ENCODE data around the gene HAS3. TPM values are rescaled to one million over a fixed set of nuclear protein-coding genes. Genes with fewer than 3 reads are reported as not detected.
"Not testable (repeated sequence)": the region's sequence is repeated elsewhere in the genome, so short reads cannot be mapped to it uniquely, and the experiment has no call there.

Gene HAS3
- total RNA-seq, 1 experiment from 2014 or later, result 92.5 TPM

- H3K9me2 ChIP-seq (replicated peaks; ENCODE audit: low read length); H2AFZ ChIP-seq (ENCODE audit: low read length); BruUV-seq (replicated peaks); ATAC-seq; H3K27me3 ChIP-seq (ENCODE audit: low read length); H3K4me2 ChIP-seq (ENCODE audit: low read length); DNase-seq; H3K27ac ChIP-seq (ENCODE audit: low read length); H3K9ac ChIP-seq (ENCODE audit: low read length); POLR2A ChIA-PET (ENCODE audit: unreplicated experiment); H4K20me1 ChIP-seq (ENCODE audit: low read length); H3K36me3 ChIP-seq (ENCODE audit: low read depth, low read length); H3K4me3 ChIP-seq (ENCODE audit: low read length); H3F3A ChIP-seq (ENCODE audit: low read length, unreplicated experiment); H3K9me3 ChIP-seq (ENCODE audit: low read length); H3K4me1 ChIP-seq (ENCODE audit: insufficient read depth, low read length): not testable (repeated sequence)
- peaks cover 43% of the 10 kb centered on the region for H3K79me2 ChIP-seq (ENCODE audit: low read length)
- CTCF ChIA-PET, result interaction anchor here (0.5 to 1.8 kb wide), 2 partner anchors 222 to 277 kb away, joined by 3 to 6 read pairs; no protein-coding TSS in a partner anchor
- intact Hi-C loops (cut with micrococcal nuclease), result loop anchor here (1.0 to 5.0 kb wide), 2 partner anchors 222 to 277 kb away; no protein-coding TSS in a partner anchor
These were observed 19.0 kb downstream of the HAS3 start for GRCh38 chr16:69124406-69124805.

DNA sequence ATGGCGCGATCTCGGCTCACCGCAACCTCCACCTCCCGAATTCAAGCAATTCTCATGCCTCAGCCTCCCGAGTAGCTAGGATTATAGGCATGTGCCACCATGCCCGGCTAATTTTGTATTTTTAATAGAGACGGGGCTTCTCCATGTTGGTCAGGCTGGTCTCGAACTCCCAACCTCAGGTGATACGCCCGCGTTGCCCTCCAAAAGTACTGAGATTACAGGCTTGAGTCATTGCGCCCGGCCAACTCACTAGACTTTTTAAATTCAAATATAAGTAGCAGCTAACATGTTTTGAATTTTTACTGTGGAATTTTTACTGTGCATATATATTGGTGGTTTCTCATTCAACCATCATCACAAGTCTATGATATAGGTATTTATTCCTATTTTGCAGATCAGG lies 19.5 kb downstream of the HAS3 start:
- CTCF ChIA-PET, result interaction anchor here (0.5 kb wide), 1 partner anchor 278 kb away, joined by 3 read pairs; no protein-coding TSS in a partner anchor
- H3K79me2 ChIP-seq (ENCODE audit: low read length), result peaks cover 49% of the 10 kb centered on the region
- H3K4me3 ChIP-seq (ENCODE audit: low read length); H3F3A ChIP-seq (ENCODE audit: low read length, unreplicated experiment); POLR2A ChIA-PET (ENCODE audit: unreplicated experiment); H3K9me3 ChIP-seq (ENCODE audit: low read length); H3K9ac ChIP-seq (ENCODE audit: low read length); H4K20me1 ChIP-seq (ENCODE audit: low read length); BruUV-seq (replicated peaks); ATAC-seq; DNase-seq; H2AFZ ChIP-seq (ENCODE audit: low read length); H3K4me2 ChIP-seq (ENCODE audit: low read length); H3K27ac ChIP-seq (ENCODE audit: low read length); H3K27me3 ChIP-seq (ENCODE audit: low read length); H3K4me1 ChIP-seq (ENCODE audit: insufficient read depth, low read length); H3K9me2 ChIP-seq (replicated peaks; ENCODE audit: low read length); H3K36me3 ChIP-seq (ENCODE audit: low read depth, low read length): not testable (repeated sequence)
- intact Hi-C loops (cut with micrococcal nuclease), result loop anchor here (1.0 to 5.0 kb wide), 2 partner anchors 223 to 278 kb away; no protein-coding TSS in a partner anchor

DNA sequence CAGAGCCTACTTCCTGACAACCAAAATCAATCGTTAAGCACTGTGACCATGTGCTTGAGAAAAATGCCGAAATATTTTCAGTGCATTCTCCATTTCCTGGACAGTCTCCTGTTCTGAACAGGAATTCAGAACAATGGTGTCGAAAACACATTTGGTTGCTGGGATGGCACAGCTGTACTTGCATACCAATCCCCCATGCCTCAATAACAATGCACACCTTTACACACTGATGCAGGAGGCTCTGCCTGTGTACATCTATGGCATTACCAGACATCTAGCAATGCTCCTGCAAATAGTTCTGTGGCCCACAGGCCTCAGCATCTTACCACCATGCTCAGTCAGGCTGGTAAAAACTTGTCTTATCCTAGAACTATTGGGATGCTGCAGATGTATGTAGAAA lies 20.8 kb downstream of the HAS3 start:
- POLR2A ChIA-PET (ENCODE audit: unreplicated experiment), result no interaction called here
- Histone ChIP-seq H4K20me1 (ENCODE audit: low read length) (no peaks in the 10 kb centered on the region), H3K79me2 (ENCODE audit: low read length) (peaks cover 61% of the 10 kb centered on the region), H3K4me2 (ENCODE audit: low read length) (no peak overlapping the region), H3K9ac (ENCODE audit: low read length) (no peak overlapping the region), H3F3A (ENCODE audit: low read length, unreplicated experiment) (no peaks in the 10 kb centered on the region), H3K27me3 (ENCODE audit: low read length) (no peaks in the 10 kb centered on the region), H3K27ac (ENCODE audit: low read length) (no peak overlapping the region), H3K4me1 (ENCODE audit: insufficient read depth, low read length) (peaks cover 5% of the 10 kb centered on the region; the same call in 1 of the 2 replicates), H3K36me3 (ENCODE audit: low read depth, low read length) (peaks cover 3% of the 10 kb centered on the region; the same call in 1 of the 2 replicates), H3K9me2 (replicated peaks; ENCODE audit: low read length) (no peaks in the 10 kb centered on the region), H3K4me3 (ENCODE audit: low read length) (no peak overlapping the region), H2AFZ (ENCODE audit: low read length) (no peak overlapping the region), H3K9me3 (ENCODE audit: low read length) (no peaks in the 10 kb centered on the region)
- intact Hi-C loops (cut with micrococcal nuclease), result no loop called here
- no TSS peak for BruUV-seq (replicated peaks)
- TF ChIP-seq EZH2 (IDR thresholded peaks at IDR 0.05; ENCODE audit: low read length, unreplicated experiment), result no peak
- CTCF ChIA-PET, result no interaction called here
- no peak for DNase-seq
- no peak for ATAC-seq

GRCh38 chr16:69126801-69127200 lies 21.3 kb downstream of the HAS3 start:
- ATAC-seq; H3F3A ChIP-seq (ENCODE audit: low read length, unreplicated experiment); DNase-seq; H3K9ac ChIP-seq (ENCODE audit: low read length); H3K4me1 ChIP-seq (ENCODE audit: insufficient read depth, low read length); H3K27ac ChIP-seq (ENCODE audit: low read length); H3K9me2 ChIP-seq (replicated peaks; ENCODE audit: low read length); H3K36me3 ChIP-seq (ENCODE audit: low read depth, low read length); H3K4me2 ChIP-seq (ENCODE audit: low read length); CTCF ChIA-PET; BruUV-seq (replicated peaks); H4K20me1 ChIP-seq (ENCODE audit: low read length); H3K27me3 ChIP-seq (ENCODE audit: low read length); H3K9me3 ChIP-seq (ENCODE audit: low read length); intact Hi-C loops (cut with micrococcal nuclease); H3K4me3 ChIP-seq (ENCODE audit: low read length); H2AFZ ChIP-seq (ENCODE audit: low read length); POLR2A ChIA-PET (ENCODE audit: unreplicated experiment): not testable (repeated sequence)
- peaks cover 67% of the 10 kb centered on the region for H3K79me2 ChIP-seq (ENCODE audit: low read length)

All from PC-3 (cell line).